ENCODE results near the gene GABBR2.

Gene GABBR2

GRCh38 chr9:98719055-98719454, 10.3 kb upstream of the GABBR2 start:
- no peak for DNase-seq
- no peaks in the 10 kb centered on the region for H3K9me2 ChIP-seq (replicated peaks; ENCODE audit: insufficient read depth, low read length)
- H4K20me1 ChIP-seq (ENCODE audit: insufficient read depth, low read length) = no peaks in the 10 kb centered on the region
- no peak for TF ChIP-seq CTCF (IDR thresholded peaks at IDR 0.05; ENCODE audit: low read length)
- no peak for TF ChIP-seq EZH2 (optimal IDR thresholded peaks at IDR 0.05; ENCODE audit: low read depth, low read length)
- no peak for TF ChIP-seq EZH2phosphoT487 (IDR thresholded peaks at IDR 0.05; ENCODE audit: low read length)
- H3K27me3 ChIP-seq (replicated peaks; ENCODE audit: insufficient read depth, low read length) = no peaks in the 10 kb centered on the region
- H3F3A ChIP-seq (ENCODE audit: insufficient read depth, low read length) = no peaks in the 10 kb centered on the region
- H3K79me2 ChIP-seq (ENCODE audit: low read length) = no peaks in the 10 kb centered on the region
- H3K4me3 ChIP-seq (ENCODE audit: low read length) = no peak overlapping the region
- H3K9ac ChIP-seq (ENCODE audit: low read length) = no peak overlapping the region
- no peak overlapping the region for H3K4me2 ChIP-seq (ENCODE audit: low read depth, low read length)
- no peaks in the 10 kb centered on the region for H3K36me3 ChIP-seq (replicated peaks; ENCODE audit: insufficient read depth, low read length)
- H3K27ac ChIP-seq (ENCODE audit: low read length) = no peak overlapping the region
- no peak overlapping the region for H2AFZ ChIP-seq (ENCODE audit: low read length)
- no peaks in the 10 kb centered on the region for H3K9me3 ChIP-seq (replicated peaks; ENCODE audit: insufficient read depth, low read length)
- H3K4me1 ChIP-seq (ENCODE audit: low read length) = no peaks in the 10 kb centered on the region

- Histone ChIP-seq H3K27ac (ENCODE audit: low read length) (no peak overlapping the region), H3K9me3 (replicated peaks; ENCODE audit: insufficient read depth, low read length) (no peaks in the 10 kb centered on the region), H3K9ac (ENCODE audit: low read length) (no peak overlapping the region), H3K36me3 (replicated peaks; ENCODE audit: insufficient read depth, low read length) (no peaks in the 10 kb centered on the region), H3K4me3 (ENCODE audit: low read length) (no peak overlapping the region), H3K27me3 (replicated peaks; ENCODE audit: insufficient read depth, low read length) (no peaks in the 10 kb centered on the region), H3F3A (ENCODE audit: insufficient read depth, low read length) (no peaks in the 10 kb centered on the region), H3K9me2 (replicated peaks; ENCODE audit: insufficient read depth, low read length) (no peaks in the 10 kb centered on the region), H3K4me1 (ENCODE audit: low read length) (no peaks in the 10 kb centered on the region), H3K4me2 (ENCODE audit: low read depth, low read length) (no peak overlapping the region), H2AFZ (ENCODE audit: low read length) (no peak overlapping the region), H4K20me1 (ENCODE audit: insufficient read depth, low read length) (no peaks in the 10 kb centered on the region), H3K79me2 (ENCODE audit: low read length) (no peaks in the 10 kb centered on the region)
- peak; percentile 21 for DNase-seq
- TF ChIP-seq EZH2phosphoT487 (IDR thresholded peaks at IDR 0.05; ENCODE audit: low read length) (no peak), CTCF (IDR thresholded peaks at IDR 0.05; ENCODE audit: low read length) (no peak), EZH2 (optimal IDR thresholded peaks at IDR 0.05; ENCODE audit: low read depth, low read length) (no peak)
These were observed 6.1 kb upstream of the GABBR2 start for GRCh38 chr9:98714833-98715232.

GRCh38 chr9:98712987-98713386, 4.3 kb upstream of the GABBR2 start:
- Histone ChIP-seq H3K27ac (ENCODE audit: low read length) (no peak overlapping the region), H3K36me3 (replicated peaks; ENCODE audit: insufficient read depth, low read length) (no peaks in the 10 kb centered on the region), H3K9me3 (replicated peaks; ENCODE audit: insufficient read depth, low read length) (no peaks in the 10 kb centered on the region), H3K4me2 (ENCODE audit: low read depth, low read length) (no peak overlapping the region), H3K9ac (ENCODE audit: low read length) (no peak overlapping the region), H3K4me3 (ENCODE audit: low read length) (no peak overlapping the region), H3K9me2 (replicated peaks; ENCODE audit: insufficient read depth, low read length) (no peaks in the 10 kb centered on the region), H3K79me2 (ENCODE audit: low read length) (no peaks in the 10 kb centered on the region), H4K20me1 (ENCODE audit: insufficient read depth, low read length) (no peaks in the 10 kb centered on the region), H3F3A (ENCODE audit: insufficient read depth, low read length) (no peaks in the 10 kb centered on the region), H2AFZ (ENCODE audit: low read length) (no peak overlapping the region), H3K4me1 (ENCODE audit: low read length) (no peaks in the 10 kb centered on the region), H3K27me3 (replicated peaks; ENCODE audit: insufficient read depth, low read length) (no peaks in the 10 kb centered on the region)
- no peak for DNase-seq
- TF ChIP-seq EZH2 (optimal IDR thresholded peaks at IDR 0.05; ENCODE audit: low read depth, low read length) (no peak), CTCF (IDR thresholded peaks at IDR 0.05; ENCODE audit: low read length) (no peak), EZH2phosphoT487 (IDR thresholded peaks at IDR 0.05; ENCODE audit: low read length) (no peak)

All from MM.1S (cell line).